HEK293T (cell line): ENCODE data around the gene SELENOF.

Experiments
- CTCF ChIA-PET: fragments of 350-600 bp; formaldehyde crosslinking; extraction: SDS; loops from one replicate; lab custom pipeline; 2021; ENCODE audit warnings: antibody characterized with exemption, inconsistent platforms; lab: Yijun Ruan, JAX
- POLR2A ChIA-PET: fragments of 350-600 bp; formaldehyde crosslinking; extraction: SDS; loops from one replicate; lab custom pipeline; 2020; ENCODE audit warnings: antibody characterized with exemption, inconsistent platforms; lab: Yijun Ruan, JAX
- DNase-seq: peaks from one replicate; pipeline ENCODE4 v3.0.0; 2012; ENCODE audit warnings: mixed read lengths; ENCODE audit errors: extremely low spot score
- ARNT ChIP-seq: fragments of 450-650 bp; IDR thresholded peaks from 2 replicates; pipeline ENCODE4 v1.6.1; 2017; ENCODE audit warnings: mild to moderate bottlenecking
- BHLHE40 ChIP-seq: fragments of 450-650 bp; IDR thresholded peaks from 2 replicates; pipeline ENCODE4 v1.6.1; 2016; ENCODE audit warnings: mild to moderate bottlenecking, moderate library complexity, borderline replicate concordance
- CTBP1 ChIP-seq: fragments of 450-650 bp; IDR thresholded peaks from 2 replicates; pipeline ENCODE4 v1.6.1; 2016; ENCODE audit warnings: borderline replicate concordance
- ELF4 ChIP-seq: fragments of 450-650 bp; IDR thresholded peaks from 2 replicates; pipeline ENCODE4 v1.6.1; 2017; ENCODE audit warnings: antibody characterized with exemption
- FOXA1 ChIP-seq: fragments of 450-650 bp; IDR thresholded peaks from 2 replicates; pipeline ENCODE4 v1.6.1; 2016; ENCODE audit warnings: mild to moderate bottlenecking
- FOXK2 ChIP-seq: fragments of 450-650 bp; IDR thresholded peaks from 2 replicates; pipeline ENCODE4 v1.6.1; 2016; ENCODE audit warnings: mild to moderate bottlenecking
- FOXM1 ChIP-seq: fragments of 450-650 bp; IDR thresholded peaks from 2 replicates; pipeline ENCODE4 v1.6.1; 2017; ENCODE audit warnings: mild to moderate bottlenecking, borderline replicate concordance
- HDGF ChIP-seq: fragments of 450-650 bp; IDR thresholded peaks from 2 replicates; pipeline ENCODE4 v1.6.1; 2017; ENCODE audit warnings: antibody characterized with exemption, borderline replicate concordance
- L3MBTL2 ChIP-seq: fragments of 450-650 bp; conservative IDR thresholded peaks from 2 replicates; pipeline ENCODE4 v1.6.1; 2016; ENCODE audit warnings: mild to moderate bottlenecking
- LEF1 ChIP-seq: fragments of 450-650 bp; IDR thresholded peaks from 2 replicates; pipeline ENCODE4 v1.6.1; 2017; ENCODE audit warnings: mild to moderate bottlenecking, borderline replicate concordance
- NFRKB ChIP-seq: fragments of 450-650 bp; IDR thresholded peaks from 2 replicates; pipeline ENCODE4 v1.6.1; 2016; ENCODE audit warnings: mild to moderate bottlenecking, moderate library complexity
- SP1 ChIP-seq: fragments of 450-650 bp; IDR thresholded peaks from 2 replicates; pipeline ENCODE4 v1.6.1; 2017
- SUZ12 ChIP-seq: fragments of 450-650 bp; IDR thresholded peaks from 2 replicates; pipeline ENCODE4 v1.6.1; 2016; ENCODE audit warnings: mild to moderate bottlenecking
- TARDBP ChIP-seq: fragments of 450-650 bp; IDR thresholded peaks from 2 replicates; pipeline ENCODE4 v1.6.1; 2016
- ZNF384 ChIP-seq: fragments of 450-650 bp; IDR thresholded peaks from 2 replicates; pipeline ENCODE4 v1.6.1; 2016
- TF ChIP-seq, protein P1 (sequence below): fragments of 450-650 bp; IDR thresholded peaks from 2 replicates; pipeline ENCODE4 v1.6.1; 2016

The SELENOF gene

DNA sequence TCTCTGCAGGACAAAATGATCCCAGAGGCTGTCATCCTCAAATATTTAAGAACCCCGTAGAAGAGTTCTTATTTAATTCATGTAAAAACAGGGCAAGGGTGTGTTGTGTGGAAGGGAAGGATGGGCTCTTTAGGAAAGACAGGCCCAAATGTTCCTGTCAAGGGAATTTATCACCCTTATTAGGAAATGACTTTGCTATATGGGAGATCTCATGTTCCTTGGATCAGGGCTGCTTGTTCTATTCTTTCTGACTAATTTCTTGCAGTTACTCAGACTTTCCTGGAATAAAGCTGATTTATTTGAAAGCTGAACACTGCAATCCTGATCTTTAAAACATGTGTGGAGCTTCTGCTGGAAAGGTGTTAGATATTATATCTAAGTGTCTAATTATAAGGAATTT lies 72.8 kb downstream of the SELENOF start:
- POLR2A ChIA-PET = no interaction called here
- CTCF ChIA-PET = no interaction called here
- DNase-seq = no peak
- TF ChIP-seq TARDBP (no peak), ELF4 (no peak), SP1 (no peak), BHLHE40 (no peak), LEF1 (no peak), FOXM1 (no peak), HDGF (no peak)

DNA sequence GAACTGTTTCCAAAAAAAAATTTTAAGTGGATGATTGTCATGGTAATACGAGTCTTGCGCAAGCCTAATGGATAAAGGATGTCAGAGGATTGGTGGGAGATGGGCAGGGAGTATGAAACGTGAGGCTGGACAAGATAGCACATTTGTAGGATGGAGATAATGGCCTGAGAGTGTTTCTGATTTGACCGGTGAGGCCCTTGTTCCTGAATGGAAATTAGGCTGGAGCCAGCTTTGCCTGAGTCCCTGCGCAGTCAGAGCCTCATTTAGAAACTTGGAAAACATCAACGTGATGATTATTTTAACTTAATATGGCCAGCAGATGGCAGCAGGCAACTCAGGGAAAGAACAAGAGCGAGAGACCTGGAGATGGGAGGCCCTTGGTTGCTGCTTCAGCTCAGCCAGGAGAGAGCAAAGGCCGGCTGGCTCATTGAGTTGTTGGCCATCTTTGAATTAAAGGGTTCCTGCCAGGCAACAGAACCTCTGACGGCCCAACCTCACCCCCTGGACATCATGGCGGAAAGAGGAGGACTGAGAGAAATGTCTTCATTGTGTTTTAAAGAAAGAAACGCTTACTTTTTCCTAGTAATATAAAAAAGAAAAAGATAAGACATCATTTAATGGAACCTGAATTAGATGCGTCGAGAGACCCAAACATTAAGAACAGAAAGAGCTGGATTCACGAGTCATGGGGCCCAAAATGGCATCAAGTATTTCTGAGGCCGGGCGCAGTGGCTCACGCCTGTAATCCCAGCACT lies 80.3 kb downstream of the SELENOF start:
- DNase-seq = peak; percentile 89
- CTCF ChIA-PET = interaction anchor here (0.6 to 1.6 kb wide), 10 partner anchors 10 to 254 kb away, joined by 3 to 8 read pairs (median 5); no protein-coding TSS in a partner anchor
- POLR2A ChIA-PET = interaction anchor here (0.7 kb wide), 2 partner anchors 80 to 494 kb away, joined by 3 read pairs; partner anchors contain the start of genes HS2ST1 and SELENOF
- no peak for TF ChIP-seq ELF4
- no peak for TF ChIP-seq FOXA1
- TF ChIP-seq BHLHE40 = no peak
- no peak for TF ChIP-seq CTBP1
- no peak for TF ChIP-seq ZNF384
- no peak for TF ChIP-seq TARDBP
- TF ChIP-seq ARNT = no peak
- no peak for TF ChIP-seq SUZ12
- TF ChIP-seq, protein P1, sequence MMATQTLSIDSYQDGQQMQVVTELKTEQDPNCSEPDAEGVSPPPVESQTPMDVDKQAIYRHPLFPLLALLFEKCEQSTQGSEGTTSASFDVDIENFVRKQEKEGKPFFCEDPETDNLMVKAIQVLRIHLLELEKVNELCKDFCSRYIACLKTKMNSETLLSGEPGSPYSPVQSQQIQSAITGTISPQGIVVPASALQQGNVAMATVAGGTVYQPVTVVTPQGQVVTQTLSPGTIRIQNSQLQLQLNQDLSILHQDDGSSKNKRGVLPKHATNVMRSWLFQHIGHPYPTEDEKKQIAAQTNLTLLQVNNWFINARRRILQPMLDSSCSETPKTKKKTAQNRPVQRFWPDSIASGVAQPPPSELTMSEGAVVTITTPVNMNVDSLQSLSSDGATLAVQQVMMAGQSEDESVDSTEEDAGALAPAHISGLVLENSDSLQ = no peak
- TF ChIP-seq FOXM1 = no peak
- TF ChIP-seq FOXK2 = no peak
- TF ChIP-seq L3MBTL2 = no peak
- no peak for TF ChIP-seq LEF1
- no peak for TF ChIP-seq HDGF
- no peak for TF ChIP-seq NFRKB
- no peak for TF ChIP-seq SP1

DNA sequence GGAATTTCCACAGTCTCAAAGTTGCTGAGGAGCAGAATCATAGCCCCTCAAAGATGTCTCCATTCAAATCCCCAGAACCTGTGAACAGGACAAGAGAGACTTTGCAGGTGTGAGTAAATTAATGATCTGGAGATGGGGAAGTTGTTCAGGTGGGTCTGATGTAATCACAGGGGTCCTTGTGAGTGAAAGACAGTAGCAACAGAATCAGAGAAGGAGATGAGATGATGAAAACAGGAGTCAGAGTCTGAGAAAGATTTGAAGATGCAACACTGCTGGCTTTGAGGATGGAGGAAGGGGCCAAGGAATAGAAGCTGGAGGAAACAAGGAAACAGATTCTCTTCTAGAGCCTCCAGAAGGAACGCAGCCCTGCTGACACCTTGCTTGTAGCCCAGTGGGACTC lies 81.5 kb downstream of the SELENOF start:
- TF ChIP-seq LEF1 (no peak), ZNF384 (no peak), SP1 (no peak), HDGF (no peak), SUZ12 (no peak), L3MBTL2 (no peak), ELF4 (no peak), FOXK2 (no peak)
- TF ChIP-seq, protein P1 = no peak
- DNase-seq = no peak
- ChIA-PET POLR2A (no interaction called here), CTCF (interaction anchor here (0.8 to 1.6 kb wide), 2 partner anchors 15 to 51 kb away, joined by 5 read pairs; no protein-coding TSS in a partner anchor)

DNA sequence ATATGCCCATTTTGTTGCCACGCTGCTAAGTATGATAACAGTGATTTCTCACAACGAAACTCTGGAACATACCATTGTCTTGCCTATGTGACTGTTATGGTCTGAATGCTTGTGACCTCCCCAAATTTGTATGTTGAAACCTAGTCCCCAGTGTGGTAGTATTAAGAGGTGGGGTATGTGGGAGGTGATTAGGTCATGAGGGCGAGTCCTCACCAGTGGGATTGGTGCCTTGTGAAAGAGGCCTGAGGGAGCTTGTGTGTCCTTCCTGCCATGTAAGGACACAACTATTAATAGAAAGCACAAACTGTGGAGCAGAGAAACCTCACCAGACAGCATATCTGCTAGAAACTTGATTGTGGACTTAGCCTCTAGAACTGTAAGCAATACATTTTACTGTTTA lies 84.6 kb downstream of the SELENOF start:
- POLR2A ChIA-PET = no interaction called here
- CTCF ChIA-PET = interaction anchor here (0.6 kb wide), 2 partner anchors 35 to 189 kb away, joined by 3 read pairs; no protein-coding TSS in a partner anchor
- TF ChIP-seq SP1 (no peak), TARDBP (no peak), ZNF384 (no peak), ELF4 (no peak), SUZ12 (no peak), NFRKB (no peak), FOXA1 (no peak), HDGF (no peak), LEF1 (no peak), FOXK2 (no peak)
- TF ChIP-seq, protein P1 = no peak
- no peak for DNase-seq

DNA sequence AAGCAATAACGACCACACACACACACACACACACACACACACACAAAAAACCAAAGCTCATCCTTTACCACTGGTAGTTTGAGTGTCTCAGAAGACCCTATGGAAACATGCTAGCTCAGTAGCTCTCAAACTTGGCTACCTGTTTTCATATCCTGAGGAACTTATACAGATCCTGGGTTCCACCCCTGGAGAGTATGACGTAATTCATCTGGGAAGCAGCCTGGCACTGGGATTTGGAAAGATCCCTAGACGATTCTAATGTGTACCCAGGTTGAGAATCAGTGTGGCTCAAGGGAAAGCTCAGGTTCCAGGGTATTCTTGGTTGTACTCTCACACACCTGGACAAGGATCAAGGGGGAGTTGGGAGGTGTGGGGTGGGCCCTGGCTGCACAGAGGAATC lies 85.9 kb downstream of the SELENOF start:
- ChIA-PET POLR2A (no interaction called here), CTCF (no interaction called here)
- DNase-seq = no peak
- TF ChIP-seq NFRKB = no peak
- TF ChIP-seq, protein P1 = no peak
- no peak for TF ChIP-seq FOXA1
- TF ChIP-seq BHLHE40 = no peak
- no peak for TF ChIP-seq L3MBTL2
- TF ChIP-seq SP1 = no peak
- no peak for TF ChIP-seq LEF1
- no peak for TF ChIP-seq FOXM1
- no peak for TF ChIP-seq ARNT

DNA sequence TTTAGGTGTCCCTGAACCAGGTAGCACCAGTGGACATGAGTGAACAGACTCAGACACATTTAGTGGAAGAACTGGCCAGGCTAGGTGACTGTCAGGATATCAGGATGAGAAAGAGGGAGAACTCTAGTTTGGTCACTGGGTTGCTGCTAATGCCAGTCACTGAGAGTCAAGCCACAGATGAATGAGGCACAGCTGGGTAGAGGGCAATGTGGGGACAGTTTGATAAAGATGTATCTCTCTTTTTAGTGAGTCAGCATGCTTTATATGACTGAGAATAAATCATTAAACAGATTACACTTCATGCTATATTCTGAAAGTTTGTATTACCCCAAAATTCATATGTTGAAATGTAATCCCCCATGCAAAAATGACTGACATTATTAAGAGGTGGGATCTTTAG lies 87.1 kb downstream of the SELENOF start:
- ChIA-PET CTCF (no interaction called here), POLR2A (no interaction called here)
- no peak for DNase-seq
- TF ChIP-seq BHLHE40 (no peak), FOXM1 (no peak)
